Astrocyte (in vitro differentiated cells and primary cell): ENCODE data around the gene TRIM41.

Experiments
- CTCF ChIP-seq: IDR thresholded peaks from 2 replicates; pipeline ENCODE4 v1.5.1; 2011; ENCODE audit warnings: low read depth, mild to moderate bottlenecking, inconsistent platforms, low read length, moderate library complexity; ENCODE audit not compliant: insufficient read depth
- EZH2 ChIP-seq: IDR thresholded peaks from 2 replicates; pipeline ENCODE4 v1.6.1; 2012; ENCODE audit warnings: mild to moderate bottlenecking, low read length, inconsistent platforms; ENCODE audit not compliant: insufficient read depth

GRCh38 chr5:181232593-181232992, 9.5 kb downstream of the TRIM41 start:
- TF ChIP-seq CTCF, result no peak
- TF ChIP-seq EZH2, result no peak
